ENCODE results near the gene BIRC6.
"Not testable (repeated sequence)": the region's sequence is repeated elsewhere in the genome, so short reads cannot be mapped to it uniquely, and the experiment has no call there.

The BIRC6 gene

GRCh38 chr2:32356681-32357317 is at the start of gene BIRC6:
Gene BIRC6 (plus strand): TSS chr2:32357023. CDS start chr2:32357162, 139 bp downstream.
- DNase-seq (ENCODE audit: low spot score): peak; percentile 99

GRCh38 chr2:32310577-32310976 is 46.2 kb upstream of the BIRC6 start:
- no peak for DNase-seq (ENCODE audit: low spot score)

- DNase-seq (ENCODE audit: low spot score): no peak
Observed at GRCh38 chr2:32314886-32315285, 41.9 kb upstream of the BIRC6 start.

GRCh38 chr2:32328679-32329078 is 28.1 kb upstream of the BIRC6 start:
- not testable (repeated sequence) for DNase-seq (ENCODE audit: low spot score)

- not testable (repeated sequence) for DNase-seq (ENCODE audit: low spot score)
Observed at GRCh38 chr2:32329180-32329980, 27.4 kb upstream of the BIRC6 start.

- no peak for DNase-seq (ENCODE audit: low spot score)
Observed at GRCh38 chr2:32330136-32330535, 26.7 kb upstream of the BIRC6 start.

- no peak for DNase-seq (ENCODE audit: low spot score)
Observed at GRCh38 chr2:32342801-32343200, 14.0 kb upstream of the BIRC6 start.

GRCh38 chr2:32350797-32351196 is 6.0 kb upstream of the BIRC6 start:
- not testable (repeated sequence) for DNase-seq (ENCODE audit: low spot score)

- no peak for DNase-seq (ENCODE audit: low spot score)
Observed at GRCh38 chr2:32355976-32356680, 695 bp upstream of the BIRC6 start.

- peak; percentile 74 for DNase-seq (ENCODE audit: low spot score)
Observed at GRCh38 chr2:32357318-32358110, 691 bp downstream of the BIRC6 start.

GRCh38 chr2:32358111-32358482 is 1.3 kb downstream of the BIRC6 start:
- no peak for DNase-seq (ENCODE audit: low spot score)

GRCh38 chr2:32360416-32360815 is 3.6 kb downstream of the BIRC6 start:
- no peak for DNase-seq (ENCODE audit: low spot score)

- not testable (repeated sequence) for DNase-seq (ENCODE audit: low spot score)
Observed at GRCh38 chr2:32362997-32363396, 6.2 kb downstream of the BIRC6 start.

- DNase-seq (ENCODE audit: low spot score): no peak
Observed at GRCh38 chr2:32363597-32363996, 6.8 kb downstream of the BIRC6 start.

- DNase-seq (ENCODE audit: low spot score): not testable (repeated sequence)
Observed at GRCh38 chr2:32364290-32364689, 7.5 kb downstream of the BIRC6 start.

GRCh38 chr2:32365679-32366078 is 8.9 kb downstream of the BIRC6 start:
- not testable (repeated sequence) for DNase-seq (ENCODE audit: low spot score)

- DNase-seq (ENCODE audit: low spot score): no peak
Observed at GRCh38 chr2:32366595-32366994, 9.8 kb downstream of the BIRC6 start.

- no peak for DNase-seq (ENCODE audit: low spot score)
Observed at GRCh38 chr2:32369222-32369621, 12.4 kb downstream of the BIRC6 start.

- not testable (repeated sequence) for DNase-seq (ENCODE audit: low spot score)
Observed at GRCh38 chr2:32370942-32371341, 14.1 kb downstream of the BIRC6 start.

GRCh38 chr2:32372519-32373182 is 15.8 kb downstream of the BIRC6 start:
- no peak for DNase-seq (ENCODE audit: low spot score)

GRCh38 chr2:32375228-32375892 is 18.5 kb downstream of the BIRC6 start:
- DNase-seq (ENCODE audit: low spot score): no peak
